ENCODE results near the gene PRSS37. TPM values are rescaled to one million over a fixed set of nuclear protein-coding genes. Genes with fewer than 3 reads are reported as not detected.

The PRSS37 gene, protein sequence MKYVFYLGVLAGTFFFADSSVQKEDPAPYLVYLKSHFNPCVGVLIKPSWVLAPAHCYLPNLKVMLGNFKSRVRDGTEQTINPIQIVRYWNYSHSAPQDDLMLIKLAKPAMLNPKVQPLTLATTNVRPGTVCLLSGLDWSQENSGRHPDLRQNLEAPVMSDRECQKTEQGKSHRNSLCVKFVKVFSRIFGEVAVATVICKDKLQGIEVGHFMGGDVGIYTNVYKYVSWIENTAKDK
- 0.47 TPM for total RNA-seq
- 2.6 TPM for polyA plus RNA-seq
- long read RNA-seq, donor 1, result 0 reads
- long read RNA-seq, donor 2, result 0 reads
- long read RNA-seq, donor 3, result 0 reads
- long read RNA-seq, donor 4, result 0 reads
- long read RNA-seq, donor 5, result 0 reads
- long read RNA-seq, donor 6, result 0 reads
- long read RNA-seq, donor 7, result 0 reads
- long read RNA-seq, donor 8, result 0 reads
- long read RNA-seq, donor 9, result 0 reads
- long read RNA-seq, donor 10, result 0 reads

DNA sequence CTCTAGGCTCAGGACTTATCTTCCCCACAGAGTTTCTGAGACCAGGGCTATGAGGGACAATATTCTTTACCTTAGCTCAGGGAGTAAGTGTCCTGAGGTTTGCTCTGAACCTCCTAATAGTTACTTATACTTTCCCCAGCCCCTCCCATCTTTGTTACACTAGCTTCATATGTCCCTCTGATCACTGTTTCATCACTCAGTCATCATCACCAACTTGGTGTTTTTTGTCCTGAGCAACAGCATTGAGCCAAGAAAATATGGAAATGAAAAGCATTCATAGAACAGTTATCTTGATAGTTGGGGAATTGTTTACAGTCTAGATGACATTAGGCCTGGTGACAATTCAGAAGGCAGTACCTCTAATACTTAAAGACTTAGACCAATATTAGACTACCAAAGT lies at the start of gene PRSS37:
TSS of gene PRSS37 (minus strand) at position 101 of the 400 bp plus-strand sequence. CDS start 436 bp downstream, outside the sequence.
- H3K4me1 ChIP-seq (ENCODE audit: control insufficient read depth in 2 of 2, insufficient read depth in 2 of 2, low read length in 2 of 2), result no peaks in the 10 kb centered on the region
- no peak for DNase-seq (ENCODE audit: low read depth in 6 of 9, low spot score in 9 of 9)
- no peak within 1 kb of the TSS for H3K4me3 ChIP-seq (ENCODE audit: low read length in 2 of 2)
- no peaks in the 10 kb centered on the region for H3K9me3 ChIP-seq (ENCODE audit: control insufficient read depth in 2 of 2, insufficient read depth in 1 of 2, low read length in 1 of 2)
- no peaks in the 10 kb centered on the region for H3K36me3 ChIP-seq (ENCODE audit: control insufficient read depth in 2 of 2, insufficient read depth in 2 of 2, low read length in 1 of 2)
- H3K27ac ChIP-seq (ENCODE audit: low read depth in 1 of 2, low read length in 1 of 2), result no peak within 1 kb of the TSS
- H3K27me3 ChIP-seq (ENCODE audit: control insufficient read depth in 2 of 2, insufficient read depth in 1 of 2, low read length in 1 of 2), result no peaks in the 10 kb centered on the region

DNA sequence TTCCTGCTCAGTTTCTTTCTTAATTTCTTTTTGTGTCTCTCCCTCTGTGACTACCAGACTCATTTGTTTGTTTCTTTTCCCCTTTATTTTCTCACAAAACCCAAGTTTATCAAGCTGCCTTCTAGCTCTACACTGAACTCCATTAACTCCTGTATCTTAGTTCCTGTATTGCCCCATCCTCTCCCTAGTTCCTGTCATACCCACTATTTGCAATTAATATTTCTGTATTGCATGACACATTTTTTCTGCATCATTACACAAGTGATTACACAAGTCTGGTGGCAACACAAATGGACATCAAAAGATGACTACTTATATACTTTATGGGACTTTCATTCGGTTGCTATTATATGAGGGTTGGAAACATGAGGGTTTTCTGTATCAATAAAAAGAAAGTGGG lies 48.0 kb upstream of the PRSS37 start:
- DNase-seq (ENCODE audit: low read depth in 6 of 9, low spot score in 9 of 9), result no peak
- Histone ChIP-seq H3K36me3 (ENCODE audit: control insufficient read depth in 2 of 2, insufficient read depth in 2 of 2, low read length in 1 of 2) (no peaks in the 10 kb centered on the region), H3K4me3 (ENCODE audit: low read length in 2 of 2) (no peak overlapping the region), H3K4me1 (ENCODE audit: control insufficient read depth in 2 of 2, insufficient read depth in 2 of 2, low read length in 2 of 2) (no peaks in the 10 kb centered on the region), H3K27me3 (ENCODE audit: control insufficient read depth in 2 of 2, insufficient read depth in 1 of 2, low read length in 1 of 2) (no peaks in the 10 kb centered on the region), H3K9me3 (ENCODE audit: control insufficient read depth in 2 of 2, insufficient read depth in 1 of 2, low read length in 1 of 2) (no peaks in the 10 kb centered on the region), H3K27ac (ENCODE audit: low read depth in 1 of 2, low read length in 1 of 2) (no peak overlapping the region)
- WGBS, result 96% methylated on average over 1 of the region's 1 CpG

DNA sequence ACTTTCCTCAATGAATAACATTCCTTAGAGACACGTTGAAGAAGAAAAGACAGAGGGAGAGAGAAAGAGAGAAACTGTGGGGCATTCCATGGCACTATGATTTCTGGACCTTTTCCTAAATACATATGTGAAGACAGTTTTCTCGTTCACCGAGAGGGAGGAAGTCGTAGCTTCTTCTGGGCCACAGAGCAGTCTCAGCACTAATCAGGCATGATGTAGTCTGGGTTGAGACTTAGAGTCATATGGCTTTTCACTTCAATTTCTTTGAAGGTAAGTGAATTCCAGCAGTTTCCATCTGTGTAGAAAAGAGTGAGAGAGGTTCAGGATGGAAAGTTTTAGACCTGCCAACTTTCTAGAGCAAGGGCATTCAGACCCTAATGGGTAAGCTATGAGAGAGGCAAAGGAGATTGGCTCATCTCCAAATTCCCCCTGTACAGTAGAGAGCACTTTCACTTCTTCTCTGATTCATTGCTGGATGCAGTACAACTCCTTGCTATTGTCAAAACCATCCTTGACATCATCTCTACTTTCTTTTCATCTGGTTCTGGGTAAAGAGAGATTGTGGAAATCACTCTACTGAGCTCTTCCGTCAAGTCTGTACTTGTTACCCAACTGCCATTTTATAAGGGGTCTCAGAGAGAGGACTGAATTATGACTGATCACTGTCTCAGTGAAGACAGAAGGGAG lies 43.4 kb upstream of the PRSS37 start:
- Histone ChIP-seq H3K36me3 (ENCODE audit: control insufficient read depth in 2 of 2, insufficient read depth in 2 of 2, low read length in 1 of 2) (no peaks in the 10 kb centered on the region), H3K4me3 (ENCODE audit: low read length in 2 of 2) (no peak overlapping the region), H3K27ac (ENCODE audit: low read depth in 1 of 2, low read length in 1 of 2) (no peak overlapping the region), H3K27me3 (ENCODE audit: control insufficient read depth in 2 of 2, insufficient read depth in 1 of 2, low read length in 1 of 2) (no peaks in the 10 kb centered on the region), H3K9me3 (ENCODE audit: control insufficient read depth in 2 of 2, insufficient read depth in 1 of 2, low read length in 1 of 2) (no peaks in the 10 kb centered on the region), H3K4me1 (ENCODE audit: control insufficient read depth in 2 of 2, insufficient read depth in 2 of 2, low read length in 2 of 2) (no peaks in the 10 kb centered on the region)
- WGBS, result 85% methylated on average over 5 of the region's 5 CpGs
- DNase-seq (ENCODE audit: low read depth in 6 of 9, low spot score in 9 of 9), result no peak

DNA sequence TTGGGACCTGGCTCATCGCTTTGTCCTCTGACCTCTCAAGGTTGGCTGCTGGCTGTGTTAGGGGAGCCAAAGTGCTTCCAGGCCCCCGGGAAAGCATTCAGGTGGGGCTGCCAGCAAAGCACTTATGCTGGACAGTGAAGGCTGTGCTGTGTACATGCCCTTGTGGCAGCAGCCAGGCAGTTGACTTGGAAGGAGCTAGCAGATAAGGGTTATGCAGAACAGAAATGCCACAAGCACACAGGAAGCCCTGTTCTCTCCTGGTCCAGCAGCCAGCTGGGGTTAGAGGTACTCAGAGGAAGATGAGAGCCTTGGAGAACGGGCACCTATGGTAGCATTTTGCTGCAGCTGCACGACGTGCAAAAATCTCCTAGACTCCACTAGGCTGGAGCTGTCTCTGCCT lies 39.7 kb upstream of the PRSS37 start:
- Histone ChIP-seq H3K36me3 (ENCODE audit: control insufficient read depth in 2 of 2, insufficient read depth in 2 of 2, low read length in 1 of 2) (no peaks in the 10 kb centered on the region), H3K27me3 (ENCODE audit: control insufficient read depth in 2 of 2, insufficient read depth in 1 of 2, low read length in 1 of 2) (no peaks in the 10 kb centered on the region)
- WGBS, result 76% methylated on average over 5 of the region's 5 CpGs

DNA sequence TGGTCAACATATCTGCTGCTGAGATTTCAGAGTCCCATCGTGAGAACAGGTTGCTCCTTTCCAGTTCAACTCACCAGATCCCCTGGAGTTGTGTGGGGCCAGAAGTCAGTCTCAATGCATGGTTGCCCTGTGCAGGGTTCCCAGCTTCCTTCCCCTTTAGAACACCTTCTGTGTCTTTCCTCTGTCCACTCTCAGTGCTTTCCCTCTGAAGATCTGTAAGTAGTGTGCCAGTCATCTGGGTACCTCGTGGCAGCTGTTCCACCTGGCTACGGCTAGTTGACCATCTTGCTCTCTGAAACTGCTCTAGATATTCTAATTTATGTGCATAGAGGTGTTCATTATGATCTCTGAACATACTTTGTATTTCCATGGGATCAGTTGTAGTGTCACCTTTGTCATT lies 36.1 kb upstream of the PRSS37 start:
- Histone ChIP-seq H3K36me3 (ENCODE audit: control insufficient read depth in 2 of 2, insufficient read depth in 2 of 2, low read length in 1 of 2) (no peaks in the 10 kb centered on the region), H3K4me3 (ENCODE audit: low read length in 2 of 2) (no peak overlapping the region), H3K9me3 (ENCODE audit: control insufficient read depth in 2 of 2, insufficient read depth in 1 of 2, low read length in 1 of 2) (no peaks in the 10 kb centered on the region), H3K27ac (ENCODE audit: low read depth in 1 of 2, low read length in 1 of 2) (no peak overlapping the region), H3K27me3 (ENCODE audit: control insufficient read depth in 2 of 2, insufficient read depth in 1 of 2, low read length in 1 of 2) (no peaks in the 10 kb centered on the region), H3K4me1 (ENCODE audit: control insufficient read depth in 2 of 2, insufficient read depth in 2 of 2, low read length in 2 of 2) (no peaks in the 10 kb centered on the region)
- 98% methylated on average over 3 of the region's 3 CpGs for WGBS
- no peak for DNase-seq (ENCODE audit: low read depth in 6 of 9, low spot score in 9 of 9)

More for the DNA sequence above, 39.7 kb upstream of the PRSS37 start:
- no peaks in the 10 kb centered on the region for H3K9me3 ChIP-seq (ENCODE audit: control insufficient read depth in 2 of 2, insufficient read depth in 1 of 2, low read length in 1 of 2)
- DNase-seq (ENCODE audit: low read depth in 6 of 9, low spot score in 9 of 9), result no peak
- no peak overlapping the region for H3K27ac ChIP-seq (ENCODE audit: low read depth in 1 of 2, low read length in 1 of 2)
- H3K4me3 ChIP-seq (ENCODE audit: low read length in 2 of 2), result no peak overlapping the region
- H3K4me1 ChIP-seq (ENCODE audit: control insufficient read depth in 2 of 2, insufficient read depth in 2 of 2, low read length in 2 of 2), result no peaks in the 10 kb centered on the region

DNA sequence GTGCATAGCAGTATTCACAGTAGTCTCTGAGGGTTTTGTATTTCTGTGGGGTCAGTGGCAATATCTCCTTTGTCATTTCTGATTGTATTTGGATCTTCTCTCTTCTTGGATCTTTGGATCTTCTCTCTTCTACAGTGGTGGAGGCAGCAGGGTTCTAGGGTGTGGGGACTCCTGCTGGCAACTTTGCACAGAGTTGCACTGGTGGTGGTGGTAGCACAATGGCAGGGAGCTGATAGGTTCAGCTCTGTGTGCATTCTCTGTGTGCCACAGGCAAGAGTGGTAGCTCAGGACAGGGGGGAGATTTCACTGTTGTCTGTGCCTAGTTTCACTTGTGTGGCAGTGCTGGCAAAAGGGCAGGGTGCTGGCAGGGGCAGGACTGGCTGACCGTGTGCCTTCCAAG lies 35.1 kb upstream of the PRSS37 start:
- WGBS, result 95% methylated on average over 1 of the region's 1 CpG
- H3K27ac ChIP-seq (ENCODE audit: low read depth in 1 of 2, low read length in 1 of 2), result no peak overlapping the region

DNA sequence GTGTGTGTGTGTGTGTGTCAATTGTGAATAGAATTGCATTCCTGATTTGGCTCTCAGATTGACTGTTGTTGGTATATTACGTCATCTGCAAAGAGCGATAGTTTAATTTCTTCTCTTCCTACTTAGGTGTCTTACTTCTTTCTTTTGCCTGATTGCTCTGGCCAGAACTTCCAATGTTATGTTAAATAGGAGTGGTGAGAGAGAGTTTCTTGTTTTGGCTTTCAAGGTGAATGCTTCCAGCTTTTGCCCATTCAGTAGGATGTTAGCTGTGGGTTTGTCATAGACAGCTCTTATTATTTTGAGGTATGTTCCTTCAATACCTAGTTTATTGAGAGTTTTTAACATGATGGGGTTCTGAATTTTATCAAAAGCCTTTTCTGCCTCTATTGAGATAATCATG lies 34.2 kb upstream of the PRSS37 start:
- no peaks in the 10 kb centered on the region for H3K27me3 ChIP-seq (ENCODE audit: control insufficient read depth in 2 of 2, insufficient read depth in 1 of 2, low read length in 1 of 2)
- H3K36me3 ChIP-seq (ENCODE audit: control insufficient read depth in 2 of 2, insufficient read depth in 2 of 2, low read length in 1 of 2), result no peaks in the 10 kb centered on the region
- no peaks in the 10 kb centered on the region for H3K4me1 ChIP-seq (ENCODE audit: control insufficient read depth in 2 of 2, insufficient read depth in 2 of 2, low read length in 2 of 2)
- no peak for DNase-seq (ENCODE audit: low read depth in 6 of 9, low spot score in 9 of 9)
- no peaks in the 10 kb centered on the region for H3K9me3 ChIP-seq (ENCODE audit: control insufficient read depth in 2 of 2, insufficient read depth in 1 of 2, low read length in 1 of 2)
- H3K4me3 ChIP-seq (ENCODE audit: low read length in 2 of 2), result no peak overlapping the region
- no peak overlapping the region for H3K27ac ChIP-seq (ENCODE audit: low read depth in 1 of 2, low read length in 1 of 2)
- 97% methylated on average over 2 of the region's 2 CpGs for WGBS

More for the DNA sequence above, 35.1 kb upstream of the PRSS37 start:
- Histone ChIP-seq H3K4me1 (ENCODE audit: control insufficient read depth in 2 of 2, insufficient read depth in 2 of 2, low read length in 2 of 2) (no peaks in the 10 kb centered on the region), H3K9me3 (ENCODE audit: control insufficient read depth in 2 of 2, insufficient read depth in 1 of 2, low read length in 1 of 2) (no peaks in the 10 kb centered on the region), H3K36me3 (ENCODE audit: control insufficient read depth in 2 of 2, insufficient read depth in 2 of 2, low read length in 1 of 2) (no peaks in the 10 kb centered on the region), H3K4me3 (ENCODE audit: low read length in 2 of 2) (no peak overlapping the region), H3K27me3 (ENCODE audit: control insufficient read depth in 2 of 2, insufficient read depth in 1 of 2, low read length in 1 of 2) (no peaks in the 10 kb centered on the region)
- no peak for DNase-seq (ENCODE audit: low read depth in 6 of 9, low spot score in 9 of 9)

DNA sequence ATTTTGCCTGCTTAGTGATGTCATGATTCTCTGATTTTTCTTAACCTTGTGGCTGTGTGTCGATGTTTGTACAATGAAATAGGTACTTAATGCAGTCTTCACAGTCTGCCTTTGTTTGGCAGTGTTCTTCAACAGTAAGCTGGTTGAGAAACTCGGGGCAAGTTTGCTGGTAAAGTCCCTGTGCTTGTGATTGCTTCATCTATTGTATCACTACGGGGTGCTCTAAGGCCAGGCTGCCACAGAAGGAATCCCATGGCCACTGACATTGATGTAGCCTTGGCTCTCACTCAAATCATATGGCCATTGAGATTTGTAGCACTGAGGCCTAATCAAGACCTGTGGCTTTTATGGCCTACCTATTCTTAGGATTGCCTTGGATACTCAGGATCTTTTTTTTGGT lies 33.5 kb upstream of the PRSS37 start:
- 89% methylated on average over 3 of the region's 3 CpGs for WGBS
- no peaks in the 10 kb centered on the region for H3K4me1 ChIP-seq (ENCODE audit: control insufficient read depth in 2 of 2, insufficient read depth in 2 of 2, low read length in 2 of 2)
- H3K9me3 ChIP-seq (ENCODE audit: control insufficient read depth in 2 of 2, insufficient read depth in 1 of 2, low read length in 1 of 2), result no peaks in the 10 kb centered on the region
- H3K27me3 ChIP-seq (ENCODE audit: control insufficient read depth in 2 of 2, insufficient read depth in 1 of 2, low read length in 1 of 2), result no peaks in the 10 kb centered on the region
- no peak overlapping the region for H3K27ac ChIP-seq (ENCODE audit: low read depth in 1 of 2, low read length in 1 of 2)
- H3K4me3 ChIP-seq (ENCODE audit: low read length in 2 of 2), result no peak overlapping the region
- no peak for DNase-seq (ENCODE audit: low read depth in 6 of 9, low spot score in 9 of 9)
- H3K36me3 ChIP-seq (ENCODE audit: control insufficient read depth in 2 of 2, insufficient read depth in 2 of 2, low read length in 1 of 2), result no peaks in the 10 kb centered on the region

DNA sequence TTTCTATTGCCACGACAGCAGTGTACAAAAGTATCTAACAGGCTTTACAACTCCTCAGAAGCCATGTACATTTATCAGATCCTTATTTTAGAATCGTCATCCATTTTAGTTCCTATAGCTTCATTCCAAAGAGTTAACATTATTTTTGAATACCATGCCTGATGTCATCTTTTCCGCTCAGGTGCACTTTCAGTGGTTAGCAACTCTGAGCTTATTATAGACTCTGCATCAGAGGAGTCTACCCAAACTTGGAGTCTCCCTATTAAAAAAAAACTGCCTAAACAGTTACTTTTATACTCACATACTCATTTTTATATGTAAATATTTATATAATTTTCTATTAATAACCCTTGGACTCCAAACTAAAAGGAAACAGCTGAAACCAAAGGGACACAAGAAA lies 31.6 kb upstream of the PRSS37 start:
- H3K36me3 ChIP-seq (ENCODE audit: control insufficient read depth in 2 of 2, insufficient read depth in 2 of 2, low read length in 1 of 2), result no peaks in the 10 kb centered on the region
- no peak for DNase-seq (ENCODE audit: low read depth in 6 of 9, low spot score in 9 of 9)
- 97% methylated on average over 3 of the region's 3 CpGs for WGBS
- H3K4me3 ChIP-seq (ENCODE audit: low read length in 2 of 2), result no peak overlapping the region
- no peaks in the 10 kb centered on the region for H3K27me3 ChIP-seq (ENCODE audit: control insufficient read depth in 2 of 2, insufficient read depth in 1 of 2, low read length in 1 of 2)
- no peaks in the 10 kb centered on the region for H3K4me1 ChIP-seq (ENCODE audit: control insufficient read depth in 2 of 2, insufficient read depth in 2 of 2, low read length in 2 of 2)
- H3K9me3 ChIP-seq (ENCODE audit: control insufficient read depth in 2 of 2, insufficient read depth in 1 of 2, low read length in 1 of 2), result no peaks in the 10 kb centered on the region
- no peak overlapping the region for H3K27ac ChIP-seq (ENCODE audit: low read depth in 1 of 2, low read length in 1 of 2)

Data from thymus (tissue), 14 donors.